Breast epithelium (tissue), 3 donors: ENCODE results near the gene CBR3.

Experiments used
- CTCF ChIP-seq, 3 donors: fragments of 450-650 bp; IDR thresholded peaks; one replicate each; pipeline ENCODE4 v1.5.1; 2016 to 2017; ENCODE audit warnings: antibody characterized with exemption in 3 of 3, mild to moderate bottlenecking in 3 of 3, moderate library complexity in 3 of 3
- POLR2A ChIP-seq: fragments of 450-650 bp; IDR thresholded peaks from one replicate; pipeline ENCODE4 v1.6.1; 2016; ENCODE audit warnings: antibody characterized with exemption, mild to moderate bottlenecking, moderate library complexity
- POLR2AphosphoS5 ChIP-seq, 3 donors: sonication (generic); formaldehyde crosslinking; IDR thresholded peaks; one replicate each; pipeline ENCODE4 v1.6.1; 2017; ENCODE audit warnings: antibody characterized with exemption in 3 of 3

- TF ChIP-seq POLR2AphosphoS5 (IDR thresholded peaks at IDR 0.05), result no peak
- no peak for TF ChIP-seq CTCF (IDR thresholded peaks at IDR 0.05)
- no peak for TF ChIP-seq POLR2A
Measured at GRCh38 chr21:36186081-36186480, 51.2 kb downstream of the CBR3 start.
